ENCODE measurements around the gene RAB28. TPM values are rescaled to one million over a fixed set of nuclear protein-coding genes. Genes with fewer than 3 reads are reported as not detected.
A peak's percentile ranks its signal among the peaks of the same experiment; 100 is the strongest.

The RAB28 gene
- total RNA-seq, 1 donor from 2014 or later: 8.1 TPM

DNA sequence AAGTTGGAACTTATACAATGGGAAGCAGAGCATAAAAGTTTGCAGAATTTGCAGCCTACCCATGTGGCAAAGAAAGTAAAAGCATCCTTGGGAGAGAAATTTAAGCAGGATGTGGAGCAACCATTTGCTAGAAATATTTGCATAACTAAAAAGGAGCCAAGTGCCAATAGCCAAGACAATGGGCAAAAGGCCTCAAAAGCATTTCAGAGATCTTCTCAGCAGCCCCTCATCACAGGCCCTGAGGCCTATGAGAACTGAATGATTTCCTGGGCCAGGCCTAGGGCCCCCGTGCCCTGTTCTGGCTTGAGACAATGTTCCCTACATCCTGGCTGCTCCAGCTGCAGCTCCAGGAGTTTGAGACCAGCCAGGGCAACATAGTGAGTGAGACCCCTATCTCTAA, 25.3 kb upstream of the RAB28 start:
- ATAC-seq: no peak

DNA sequence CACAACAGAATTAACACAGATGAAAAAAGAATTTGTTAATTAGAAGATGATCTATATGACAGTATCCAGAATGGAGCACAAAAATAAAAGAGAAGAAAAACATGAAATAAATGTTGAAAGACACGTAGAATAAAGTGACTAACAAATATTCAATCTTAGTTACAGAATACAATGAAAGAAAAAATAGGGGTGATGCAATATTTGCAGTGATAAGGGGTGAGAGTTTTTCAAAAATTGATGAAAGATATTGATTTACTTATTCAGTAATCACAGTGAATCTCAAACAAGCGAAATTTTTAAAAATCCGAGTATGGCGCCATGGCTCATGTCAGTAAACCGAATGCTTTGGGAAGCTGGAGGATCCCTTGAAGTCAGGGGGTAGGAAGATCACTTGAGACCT, 20.2 kb upstream of the RAB28 start:
- ATAC-seq: no peak

- no peak for ATAC-seq
These were observed 14.3 kb upstream of the RAB28 start for GRCh38 chr4:13498469-13498868.

GRCh38 chr4:13496605-13497004, 12.5 kb upstream of the RAB28 start:
- no peak for ATAC-seq

DNA sequence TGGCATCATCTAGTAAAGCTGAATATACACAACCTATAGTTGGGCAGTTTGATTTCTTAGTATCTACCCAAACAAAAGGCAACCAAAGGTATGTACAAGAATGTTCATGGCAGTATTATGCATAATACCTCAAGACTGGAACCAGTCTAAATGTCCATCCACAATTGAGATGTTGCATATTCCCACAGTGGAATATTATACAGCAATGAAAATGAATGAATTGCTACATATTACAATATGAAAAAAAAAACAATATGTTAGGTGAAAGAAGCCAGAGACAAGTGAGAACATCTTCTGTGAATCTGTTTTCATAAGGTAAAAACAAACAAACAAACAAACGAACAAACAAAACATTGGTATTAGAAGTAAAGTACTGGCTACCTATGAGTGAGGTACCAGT, 11.6 kb upstream of the RAB28 start:
- ATAC-seq: no peak

GRCh38 chr4:13493793-13494192, 9.7 kb upstream of the RAB28 start:
- ATAC-seq: no peak

GRCh38 chr4:13492747-13493146, 8.6 kb upstream of the RAB28 start:
- no peak for ATAC-seq

DNA sequence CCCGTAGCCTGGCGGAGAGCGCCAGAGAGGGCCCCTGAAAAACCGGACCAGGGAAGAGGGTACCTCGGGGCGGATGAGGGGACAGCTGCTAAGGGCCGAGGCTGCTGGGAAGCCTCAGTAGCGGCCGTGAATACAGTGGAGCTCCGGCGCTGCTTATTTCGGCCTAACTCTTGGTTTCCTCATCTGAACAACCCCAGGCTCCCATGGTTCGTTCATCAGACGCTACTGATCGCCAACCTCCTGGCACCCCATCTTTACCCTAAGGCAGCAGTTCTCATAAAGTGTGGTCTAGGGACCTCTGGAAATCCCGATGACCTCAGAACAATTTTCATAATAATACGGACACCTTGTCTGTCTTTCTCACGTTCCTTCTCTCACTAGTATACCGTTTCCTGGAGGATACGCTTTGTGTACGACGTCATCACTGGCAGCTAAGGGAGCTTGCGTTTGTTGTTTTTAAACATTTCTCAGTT, 645 bp upstream of the RAB28 start:
- peak; percentile 11 for ATAC-seq

DNA sequence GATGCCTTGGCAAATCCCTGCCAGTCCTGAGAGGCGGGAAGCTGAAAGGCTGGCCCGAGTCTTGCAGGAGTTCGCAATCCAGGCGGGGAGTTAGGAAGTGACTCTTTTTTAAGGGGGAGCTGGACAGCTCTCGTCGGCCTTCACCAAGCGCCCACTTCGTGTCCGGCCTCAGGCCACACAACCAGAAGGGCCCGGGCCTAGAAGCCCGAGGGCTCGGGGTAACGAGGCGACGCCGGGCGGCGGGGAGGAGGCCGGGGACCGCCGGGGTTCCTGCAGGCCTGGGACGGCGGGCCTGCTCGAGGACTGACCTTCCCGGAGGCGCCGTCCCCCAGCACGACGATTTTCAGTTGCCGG, 395 bp downstream of the RAB28 start:
- ATAC-seq: peak; percentile 31

DNA sequence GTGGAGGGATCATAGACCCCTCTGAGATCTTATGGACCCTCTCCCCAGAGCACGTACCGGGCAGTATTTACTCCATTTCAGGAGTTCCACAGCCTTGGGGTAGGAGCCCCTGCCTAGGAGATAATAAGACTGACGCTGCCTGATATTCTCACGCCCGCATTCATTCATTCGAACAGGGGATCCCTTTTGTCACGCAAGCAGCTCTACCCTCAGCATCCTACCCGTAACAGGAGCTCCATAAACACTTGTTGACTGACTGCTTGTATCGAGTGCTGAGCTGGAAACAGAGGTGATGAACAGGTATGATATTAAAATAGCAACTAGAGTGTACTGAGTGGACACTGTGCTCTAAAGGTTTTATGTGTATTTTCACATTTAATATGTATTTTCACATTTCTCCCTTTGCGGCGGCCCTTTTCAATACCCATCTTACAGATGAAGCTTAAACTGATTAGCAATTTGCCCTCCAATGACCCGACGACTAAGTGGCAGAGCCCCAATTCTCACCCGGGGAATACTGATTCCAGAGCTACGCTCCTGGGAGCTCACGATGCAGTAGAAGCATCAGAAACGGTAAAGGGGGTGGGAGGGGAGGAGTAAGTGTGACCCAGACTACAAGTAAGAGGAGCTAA, 888 bp downstream of the RAB28 start:
- ATAC-seq: no peak

DNA sequence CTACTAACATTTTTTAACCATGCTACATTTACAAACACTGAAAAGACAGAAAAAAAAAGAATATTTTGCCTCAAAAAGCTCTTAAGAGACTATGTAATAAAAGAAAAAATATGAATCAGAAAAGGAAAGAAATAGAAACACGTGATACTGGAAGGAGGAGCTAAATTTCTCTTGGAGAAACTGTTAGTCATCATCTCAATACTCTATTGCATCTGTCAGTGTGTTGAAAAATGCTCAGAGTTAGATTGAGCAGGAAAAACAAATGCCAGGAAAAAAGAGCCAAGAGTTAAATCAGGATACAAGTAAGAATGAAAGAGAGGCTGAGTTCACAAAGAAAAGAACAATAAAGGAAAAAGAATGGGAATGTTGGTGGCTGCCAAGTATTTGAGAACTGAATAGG, 2.6 kb downstream of the RAB28 start:
- ATAC-seq: no peak

DNA sequence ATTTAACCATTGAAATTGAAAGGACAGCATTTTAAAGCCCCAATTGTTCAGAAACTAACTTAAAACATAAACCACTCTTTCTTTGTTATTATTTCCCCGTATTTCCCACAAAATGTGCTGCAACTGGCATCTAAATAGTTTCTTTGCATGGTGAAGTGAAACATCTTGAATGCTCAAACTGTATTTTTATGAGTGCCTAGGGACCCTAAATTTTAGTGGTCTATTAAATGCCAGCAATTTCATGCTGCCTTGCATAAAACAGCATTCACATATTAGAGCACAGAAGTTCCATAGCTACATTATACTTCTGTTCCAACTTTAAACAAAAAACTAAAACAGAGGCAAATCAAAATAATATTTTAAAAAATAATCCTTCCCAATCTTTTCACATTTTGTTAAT, 5.4 kb downstream of the RAB28 start:
- ATAC-seq: no peak

DNA sequence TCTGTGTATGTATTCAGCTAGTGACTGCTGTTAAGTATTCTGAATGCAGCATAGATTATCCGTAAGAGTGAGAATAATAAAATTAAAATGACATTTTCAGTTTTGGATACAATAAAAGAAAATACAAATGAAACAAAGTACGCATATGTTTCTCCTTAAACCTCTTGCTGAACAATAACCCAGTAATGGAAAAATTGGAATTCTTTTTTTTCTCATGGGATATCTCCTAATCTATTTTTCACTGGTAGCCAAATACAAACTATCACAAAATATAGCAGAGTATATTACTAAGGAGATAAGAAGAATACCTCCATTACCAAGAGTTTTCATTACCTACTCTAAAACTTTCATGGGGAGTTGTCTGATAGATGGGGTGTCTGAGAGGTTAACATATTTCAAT, 6.0 kb downstream of the RAB28 start:
- no peak for ATAC-seq

DNA sequence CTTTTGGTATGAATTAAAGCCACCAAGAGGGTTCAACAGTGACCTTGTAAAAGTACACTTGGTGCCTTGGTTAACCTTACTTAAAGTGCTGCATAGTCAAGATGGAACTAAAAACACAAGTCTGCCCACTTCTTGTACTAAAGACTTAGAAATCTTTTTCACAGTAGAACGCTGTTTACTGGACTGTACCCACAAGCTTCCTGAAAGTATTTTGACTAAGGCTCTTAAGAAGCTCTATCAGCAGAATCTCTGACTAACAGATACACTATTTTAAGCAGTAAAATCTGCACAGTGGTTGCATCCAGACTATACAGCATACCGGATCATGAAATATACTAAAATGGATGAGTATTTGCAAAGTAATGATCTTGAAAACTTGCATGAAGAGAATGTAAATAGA, 7.2 kb downstream of the RAB28 start:
- no peak for ATAC-seq

- ATAC-seq: no peak
These were observed 8.0 kb downstream of the RAB28 start for GRCh38 chr4:13476152-13476551.

GRCh38 chr4:13471400-13471799, 12.7 kb downstream of the RAB28 start:
- ATAC-seq: no peak

- ATAC-seq: no peak
These were observed 13.8 kb downstream of the RAB28 start for GRCh38 chr4:13470379-13470778.

DNA sequence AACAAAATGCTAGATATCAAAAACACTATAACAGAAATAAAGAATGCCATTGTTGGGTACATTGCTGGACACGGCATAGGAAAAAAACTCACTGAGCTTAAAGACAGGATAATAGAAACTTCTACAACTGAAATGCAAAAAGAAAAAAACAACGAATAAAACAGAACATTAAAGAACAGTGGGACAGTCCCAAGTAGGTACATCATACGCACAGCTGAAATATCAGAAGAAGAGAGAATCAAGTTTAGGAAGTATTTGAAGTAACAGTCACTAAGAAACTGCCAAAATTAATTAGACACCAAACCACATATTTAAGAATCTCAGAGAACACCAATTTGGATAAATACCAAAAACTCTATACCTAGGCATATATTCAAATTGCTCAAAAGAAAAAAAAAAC, 19.2 kb downstream of the RAB28 start:
- ATAC-seq: no peak

- no peak for ATAC-seq
These were observed 19.6 kb downstream of the RAB28 start for GRCh38 chr4:13464543-13464942.

DNA sequence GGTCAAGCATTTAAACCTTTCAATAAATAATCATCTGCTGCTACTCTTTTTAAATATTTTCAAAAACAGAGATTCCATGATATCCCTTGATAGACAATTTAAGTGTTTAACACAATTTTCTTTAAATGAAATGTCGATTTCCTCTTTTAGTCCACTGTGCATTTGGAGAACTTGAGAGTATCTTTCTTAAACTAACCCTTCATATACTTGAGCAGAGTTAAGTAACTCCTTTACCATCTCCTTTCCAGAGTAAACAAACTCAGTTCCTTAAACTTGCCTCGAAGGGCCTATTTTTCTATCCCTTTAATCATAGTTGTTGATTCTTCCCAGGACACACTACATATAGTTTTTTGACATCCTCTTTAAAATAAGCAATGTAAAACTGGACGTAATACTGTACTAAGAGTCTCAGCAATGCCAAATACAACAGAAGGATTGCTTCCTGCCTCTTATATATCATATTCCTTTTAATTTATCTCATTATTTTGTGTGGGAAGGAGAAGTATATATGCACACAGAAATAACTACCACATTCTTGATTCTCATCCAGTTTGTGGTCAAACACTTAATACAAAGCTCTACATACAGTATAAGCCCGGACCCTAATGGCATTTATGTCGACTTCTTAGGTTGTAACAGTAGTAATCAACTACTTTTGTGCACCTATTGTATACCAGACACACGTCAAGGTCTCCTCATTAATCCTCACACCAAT, 22.8 kb downstream of the RAB28 start:
- no peak for ATAC-seq

GRCh38 chr4:13455411-13455810, 28.7 kb downstream of the RAB28 start:
- no peak for ATAC-seq

GRCh38 chr4:13454786-13455185, 29.4 kb downstream of the RAB28 start:
- no peak for ATAC-seq

GRCh38 chr4:13452927-13453579, 31.1 kb downstream of the RAB28 start:
- ATAC-seq: no peak

- ATAC-seq: no peak
These were observed 34.5 kb downstream of the RAB28 start for GRCh38 chr4:13449590-13449989.
